IMR-90 (cell line): Measurements from ENCODE around the gene CENATAC.
A peak's percentile ranks its signal among the peaks of the same experiment; 100 is the strongest.

ENCODE experiments used
- MAFK ChIP-seq: IDR thresholded peaks from 2 replicates; pipeline ENCODE4 v1.6.1; 2012; ENCODE audit warnings: low read depth, low read length, improper control_type of control experiment
- MAZ ChIP-seq: IDR thresholded peaks from 2 replicates; pipeline ENCODE4 v1.6.1; 2012; ENCODE audit warnings: low read depth, mild to moderate bottlenecking, low read length, improper control_type of control experiment, moderate library complexity, borderline replicate concordance
- NFE2L2 ChIP-seq: fragments of 150-350 bp; IDR thresholded peaks from 2 replicates; pipeline ENCODE4 v1.6.1; 2016; ENCODE audit warnings: low read depth, mild to moderate bottlenecking, low read length
- POLR2A ChIP-seq: IDR thresholded peaks from 2 replicates; pipeline ENCODE4 v1.6.1; 2012; ENCODE audit warnings: mild to moderate bottlenecking, low read depth, low read length
- RAD21 ChIP-seq: IDR thresholded peaks from 2 replicates; pipeline ENCODE4 v1.6.1; 2012; ENCODE audit warnings: low read length, improper control_type of control experiment
- TF ChIP-seq, protein P1 (sequence below): conservative IDR thresholded peaks from 2 replicates; pipeline ENCODE4 v1.5.1; 2012; ENCODE audit warnings: mild to moderate bottlenecking, low read depth, low read length, improper control_type of control experiment

- 0 out of 2 replicates have a peak, but pooled peaks have one; percentile 8 for TF ChIP-seq MAZ
- no peak for TF ChIP-seq MAFK
- peak; percentile 39; the same call in 1 of the 2 replicates for TF ChIP-seq POLR2A
- TF ChIP-seq, protein P1, sequence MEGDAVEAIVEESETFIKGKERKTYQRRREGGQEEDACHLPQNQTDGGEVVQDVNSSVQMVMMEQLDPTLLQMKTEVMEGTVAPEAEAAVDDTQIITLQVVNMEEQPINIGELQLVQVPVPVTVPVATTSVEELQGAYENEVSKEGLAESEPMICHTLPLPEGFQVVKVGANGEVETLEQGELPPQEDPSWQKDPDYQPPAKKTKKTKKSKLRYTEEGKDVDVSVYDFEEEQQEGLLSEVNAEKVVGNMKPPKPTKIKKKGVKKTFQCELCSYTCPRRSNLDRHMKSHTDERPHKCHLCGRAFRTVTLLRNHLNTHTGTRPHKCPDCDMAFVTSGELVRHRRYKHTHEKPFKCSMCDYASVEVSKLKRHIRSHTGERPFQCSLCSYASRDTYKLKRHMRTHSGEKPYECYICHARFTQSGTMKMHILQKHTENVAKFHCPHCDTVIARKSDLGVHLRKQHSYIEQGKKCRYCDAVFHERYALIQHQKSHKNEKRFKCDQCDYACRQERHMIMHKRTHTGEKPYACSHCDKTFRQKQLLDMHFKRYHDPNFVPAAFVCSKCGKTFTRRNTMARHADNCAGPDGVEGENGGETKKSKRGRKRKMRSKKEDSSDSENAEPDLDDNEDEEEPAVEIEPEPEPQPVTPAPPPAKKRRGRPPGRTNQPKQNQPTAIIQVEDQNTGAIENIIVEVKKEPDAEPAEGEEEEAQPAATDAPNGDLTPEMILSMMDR = 0 out of 2 replicates have a peak, but pooled peaks have one; percentile 1
- TF ChIP-seq NFE2L2 = no peak
- no peak for TF ChIP-seq RAD21
Measured at GRCh38 chr11:118997627-118998387, at the start of gene CENATAC.
